T-helper 1 cell treated with Interleukin-12 subunit alpha and Interleukin-12 subunit beta and Interleukin-4 antibody, amounts not matched to agents 30 μg/mL and 1 μg/mL, for 36 hours (primary cell): ENCODE results near the gene MFGE8.
A peak's percentile ranks its signal among the peaks of the same experiment; 100 is the strongest.
"Not testable (repeated sequence)": the region's sequence is repeated elsewhere in the genome, so short reads cannot be mapped to it uniquely, and the experiment has no call there.

Source experiments
- H3K27ac Mint-ChIP-seq: one replicate; pipeline ENCODE4 v1.8.0; 2021; ENCODE audit warnings: mild to moderate bottlenecking, mixed read lengths
- H3K27me3 Mint-ChIP-seq: one replicate; pipeline ENCODE4 v1.8.0; 2021; ENCODE audit warnings: low read depth, mixed read lengths
- H3K36me3 Mint-ChIP-seq: one replicate; pipeline ENCODE4 v1.8.0; 2021; ENCODE audit warnings: low read depth, mixed read lengths
- H3K4me1 Mint-ChIP-seq: one replicate; pipeline ENCODE4 v1.8.0; 2021; ENCODE audit warnings: low read depth, mixed read lengths
- H3K4me3 Mint-ChIP-seq: one replicate; pipeline ENCODE4 v1.8.0; 2021; ENCODE audit warnings: mild to moderate bottlenecking, moderate library complexity, mixed read lengths
- H3K9me3 Mint-ChIP-seq: one replicate; pipeline ENCODE4 v1.8.0; 2021; ENCODE audit warnings: mixed read lengths

Gene MFGE8

GRCh38 chr15:88930579-88930978 is 17.4 kb upstream of the MFGE8 start:
- peaks cover 9% of the 10 kb centered on the region for H3K9me3 Mint-ChIP-seq
- H3K4me3 Mint-ChIP-seq: no peak overlapping the region
- no peak overlapping the region for H3K27ac Mint-ChIP-seq
- no peaks in the 10 kb centered on the region for H3K36me3 Mint-ChIP-seq
- no peaks in the 10 kb centered on the region for H3K4me1 Mint-ChIP-seq
- H3K27me3 Mint-ChIP-seq: peaks cover 16% of the 10 kb centered on the region

DNA sequence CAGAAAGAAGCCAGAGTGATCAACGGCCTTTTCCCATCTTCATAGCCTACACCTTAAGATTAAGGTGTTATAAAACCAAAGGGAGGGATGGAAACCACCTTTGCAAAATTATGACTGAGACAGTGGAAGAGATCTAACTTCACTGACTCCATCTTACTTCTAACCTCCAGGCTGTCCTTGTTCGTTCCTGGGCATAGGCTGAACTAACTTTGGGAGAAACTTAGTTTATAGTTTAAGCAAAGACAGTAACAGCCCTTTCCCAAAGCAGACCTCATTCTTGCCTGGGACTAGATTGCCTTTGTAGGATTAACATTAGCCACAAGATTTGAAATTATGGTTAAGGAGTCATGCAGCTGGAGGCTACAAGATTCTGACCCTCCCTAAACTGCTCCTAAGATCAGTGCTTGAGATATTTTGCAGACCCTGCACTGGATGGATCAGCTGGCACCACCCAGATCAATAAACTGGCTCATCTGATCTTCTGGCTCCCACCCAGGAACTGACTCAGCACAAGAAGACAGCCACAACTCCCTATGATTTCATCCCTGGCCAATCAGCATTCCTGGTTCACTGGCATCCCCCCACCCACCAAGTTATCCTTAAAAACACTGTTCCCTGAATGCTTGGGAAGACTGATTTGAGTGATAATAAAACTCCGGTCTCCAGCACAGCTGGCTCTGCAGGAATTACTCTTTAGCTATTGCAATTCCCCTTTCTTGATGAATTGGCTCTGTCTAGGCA is 16.3 kb upstream of the MFGE8 start:
- peaks cover 10% of the 10 kb centered on the region for H3K27me3 Mint-ChIP-seq
- not testable (repeated sequence) for H3K4me1 Mint-ChIP-seq, H3K9me3 Mint-ChIP-seq, H3K27ac Mint-ChIP-seq, H3K36me3 Mint-ChIP-seq, H3K4me3 Mint-ChIP-seq

- H3K36me3 Mint-ChIP-seq, H3K4me1 Mint-ChIP-seq, H3K27ac Mint-ChIP-seq, H3K4me3 Mint-ChIP-seq, H3K9me3 Mint-ChIP-seq: not testable (repeated sequence)
- H3K27me3 Mint-ChIP-seq: peaks cover 10% of the 10 kb centered on the region
Observed at GRCh38 chr15:88928192-88928591, 15.0 kb upstream of the MFGE8 start.

GRCh38 chr15:88925648-88926047 is 12.5 kb upstream of the MFGE8 start:
- H3K36me3 Mint-ChIP-seq, H3K27me3 Mint-ChIP-seq, H3K4me3 Mint-ChIP-seq, H3K4me1 Mint-ChIP-seq, H3K27ac Mint-ChIP-seq, H3K9me3 Mint-ChIP-seq: not testable (repeated sequence)

GRCh38 chr15:88920892-88921435 is 7.8 kb upstream of the MFGE8 start:
- H3K36me3 Mint-ChIP-seq, H3K4me3 Mint-ChIP-seq, H3K9me3 Mint-ChIP-seq, H3K27me3 Mint-ChIP-seq: not testable (repeated sequence)
- H3K4me1 Mint-ChIP-seq: peaks cover 15% of the 10 kb centered on the region
- peak overlapping the region; percentile 23 for H3K27ac Mint-ChIP-seq

DNA sequence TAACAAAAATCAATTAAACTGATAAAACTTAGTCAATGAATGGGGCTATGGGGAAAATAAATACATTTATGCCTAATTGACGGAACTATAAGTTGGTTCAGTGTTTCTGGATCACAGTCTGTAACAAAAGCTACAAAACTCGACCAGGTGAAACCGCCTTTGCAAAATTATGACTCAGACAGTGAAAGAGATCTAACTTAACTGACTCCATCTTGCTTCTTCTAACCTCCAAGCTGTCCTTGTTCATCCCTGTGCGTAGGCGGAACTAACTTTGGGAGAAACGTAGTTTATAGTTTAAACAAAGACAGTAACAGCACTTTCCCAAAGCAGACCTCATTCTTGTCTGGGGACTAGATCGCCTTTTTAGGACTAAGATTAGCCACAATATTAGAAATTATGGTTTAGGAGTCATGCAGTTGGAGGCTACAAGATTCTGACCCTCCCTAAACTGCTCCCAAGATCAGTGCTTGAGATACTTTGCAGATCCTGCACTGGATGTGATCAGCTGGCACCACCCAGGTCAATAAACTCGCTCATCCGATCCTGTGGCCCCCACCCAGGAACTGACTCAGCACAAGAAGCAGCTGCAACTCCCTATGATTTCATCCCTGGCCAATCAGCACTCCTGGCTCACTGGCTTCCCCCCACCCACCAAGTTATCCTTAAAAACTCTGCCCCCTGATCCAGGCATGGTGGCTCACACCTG is 7.2 kb upstream of the MFGE8 start:
- H3K9me3 Mint-ChIP-seq: no peaks in the 10 kb centered on the region
- H3K27me3 Mint-ChIP-seq: no peaks in the 10 kb centered on the region
- H3K27ac Mint-ChIP-seq: peak overlapping the region; percentile 23
- H3K4me3 Mint-ChIP-seq: peak overlapping the region; percentile 38
- H3K36me3 Mint-ChIP-seq: no peaks in the 10 kb centered on the region
- peaks cover 15% of the 10 kb centered on the region for H3K4me1 Mint-ChIP-seq

- Mint-ChIP-seq H3K4me1 (peaks cover 15% of the 10 kb centered on the region), H3K9me3 (no peaks in the 10 kb centered on the region)
Observed at GRCh38 chr15:88918738-88919137, 5.6 kb upstream of the MFGE8 start.

GRCh38 chr15:88917760-88918159 is 4.6 kb upstream of the MFGE8 start:
- Mint-ChIP-seq H3K9me3 (no peaks in the 10 kb centered on the region), H3K27ac (no peak overlapping the region), H3K27me3 (no peaks in the 10 kb centered on the region), H3K4me3 (no peak overlapping the region), H3K4me1 (peaks cover 20% of the 10 kb centered on the region), H3K36me3 (no peaks in the 10 kb centered on the region)

More at GRCh38 chr15:88918738-88919137, 5.6 kb upstream of the MFGE8 start:
- peak overlapping the region; percentile 14 for H3K4me3 Mint-ChIP-seq
- no peaks in the 10 kb centered on the region for H3K36me3 Mint-ChIP-seq
- no peaks in the 10 kb centered on the region for H3K27me3 Mint-ChIP-seq
- H3K27ac Mint-ChIP-seq: peak overlapping the region; percentile 63

DNA sequence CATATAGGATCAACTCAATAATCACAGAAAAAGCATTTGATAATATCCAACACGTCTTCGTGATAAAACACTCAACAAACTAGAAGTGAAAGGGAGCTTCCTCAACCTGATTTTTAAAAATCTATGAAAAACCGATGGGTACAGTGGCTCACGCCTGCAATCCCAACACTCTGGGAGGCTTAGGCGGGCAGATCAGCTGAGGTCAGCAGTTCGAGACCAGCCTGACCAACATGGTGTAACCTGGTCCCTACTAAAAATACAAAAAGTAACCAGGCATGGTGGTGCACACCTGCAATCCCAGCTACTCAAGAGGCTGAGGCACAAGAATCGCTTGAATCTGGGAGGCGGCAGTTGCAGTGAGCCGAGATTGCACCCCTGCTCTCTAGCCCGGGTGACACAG is 2.2 kb upstream of the MFGE8 start:
- H3K36me3 Mint-ChIP-seq: no peaks in the 10 kb centered on the region
- peaks cover 5% of the 10 kb centered on the region for H3K27me3 Mint-ChIP-seq
- peaks cover 19% of the 10 kb centered on the region for H3K4me1 Mint-ChIP-seq
- no peaks in the 10 kb centered on the region for H3K9me3 Mint-ChIP-seq
- H3K4me3 Mint-ChIP-seq: no peak overlapping the region
- H3K27ac Mint-ChIP-seq: no peak overlapping the region

- peaks cover 2% of the 10 kb centered on the region for H3K36me3 Mint-ChIP-seq
- no peaks in the 10 kb centered on the region for H3K9me3 Mint-ChIP-seq
- H3K27me3 Mint-ChIP-seq: peaks cover 5% of the 10 kb centered on the region
- peaks cover 12% of the 10 kb centered on the region for H3K4me1 Mint-ChIP-seq
- no peak overlapping the region for H3K27ac Mint-ChIP-seq
- H3K4me3 Mint-ChIP-seq: peak overlapping the region; percentile 85
Observed at GRCh38 chr15:88913850-88914169, 631 bp upstream of the MFGE8 start.

DNA sequence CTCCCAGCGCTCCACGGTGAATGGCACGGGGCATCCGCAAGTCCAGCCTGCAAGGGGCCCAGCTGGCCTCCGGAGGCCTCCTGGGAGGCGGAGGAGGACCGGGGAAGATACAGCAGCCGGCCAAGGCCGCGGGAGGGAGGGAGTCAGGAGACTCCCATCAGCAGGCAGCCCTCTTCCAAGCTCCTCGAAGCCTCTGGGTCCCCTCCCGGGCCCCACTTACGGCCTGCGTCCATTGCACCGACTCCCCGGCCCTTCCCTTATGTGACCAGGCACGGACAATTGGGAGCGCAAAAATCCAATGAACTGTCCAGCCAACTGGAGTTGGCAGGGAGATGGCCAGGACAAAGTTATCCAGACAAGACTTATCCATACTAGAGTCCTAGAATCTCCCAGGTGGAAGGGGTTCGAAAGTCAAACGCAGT is 668 bp downstream of the MFGE8 start:
- H3K9me3 Mint-ChIP-seq: no peaks in the 10 kb centered on the region
- peaks cover 10% of the 10 kb centered on the region for H3K4me1 Mint-ChIP-seq
- peak overlapping the region; percentile 85 for H3K4me3 Mint-ChIP-seq
- H3K27me3 Mint-ChIP-seq: peaks cover 5% of the 10 kb centered on the region
- no peak overlapping the region for H3K27ac Mint-ChIP-seq
- peaks cover 2% of the 10 kb centered on the region for H3K36me3 Mint-ChIP-seq

GRCh38 chr15:88911766-88912118 is 1.4 kb downstream of the MFGE8 start:
- H3K9me3 Mint-ChIP-seq: no peaks in the 10 kb centered on the region
- H3K36me3 Mint-ChIP-seq: peaks cover 2% of the 10 kb centered on the region
- H3K27me3 Mint-ChIP-seq: peaks cover 5% of the 10 kb centered on the region
- no peak overlapping the region for H3K4me3 Mint-ChIP-seq
- H3K4me1 Mint-ChIP-seq: peaks cover 10% of the 10 kb centered on the region
- H3K27ac Mint-ChIP-seq: no peak overlapping the region

DNA sequence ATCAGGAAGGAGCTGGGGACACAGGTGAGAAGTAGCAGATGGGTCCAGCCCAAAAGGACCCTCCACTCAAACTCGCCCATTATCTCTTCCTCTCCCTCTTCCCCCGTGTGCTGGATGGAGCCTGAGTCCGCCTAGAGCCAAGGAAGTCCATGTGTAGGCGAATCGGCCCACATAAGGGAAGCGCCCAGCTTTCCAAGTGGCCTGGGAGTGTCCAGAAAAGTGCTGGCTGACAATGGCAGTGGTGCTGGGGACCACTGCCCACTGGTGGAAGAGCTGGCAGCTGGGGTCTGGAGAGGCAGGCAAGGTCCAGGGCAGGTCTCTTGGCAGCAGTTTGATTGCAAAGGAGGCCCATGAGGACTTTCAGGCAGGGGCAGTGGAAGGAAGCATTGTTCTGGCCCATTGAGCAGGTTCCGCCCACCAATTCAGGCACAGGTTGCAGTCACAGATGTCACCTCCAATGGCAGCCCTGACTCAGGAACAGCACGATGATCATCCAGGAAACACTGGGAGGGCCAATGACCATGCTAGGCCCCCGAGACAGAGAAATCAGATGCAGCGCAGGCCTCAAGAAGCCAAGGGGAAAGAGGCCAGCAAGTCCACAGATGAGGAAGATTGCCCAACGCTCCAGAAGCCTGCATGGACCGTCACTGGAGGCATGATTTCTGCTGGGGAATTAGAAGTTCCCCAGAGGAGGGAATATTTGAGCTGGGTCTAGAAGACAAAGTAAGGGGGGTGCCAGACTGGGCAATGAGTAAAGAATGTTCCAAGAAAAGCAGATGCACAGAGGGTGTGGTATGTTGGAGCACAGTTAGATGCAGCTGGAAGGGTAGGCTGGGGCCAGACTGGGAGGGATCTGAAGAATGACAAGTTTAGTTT is 3.0 kb downstream of the MFGE8 start:
- Mint-ChIP-seq H3K4me1 (peaks cover 11% of the 10 kb centered on the region), H3K27ac (no peak overlapping the region), H3K27me3 (peaks cover 5% of the 10 kb centered on the region), H3K4me3 (no peak overlapping the region), H3K9me3 (no peaks in the 10 kb centered on the region), H3K36me3 (peaks cover 2% of the 10 kb centered on the region)

GRCh38 chr15:88908697-88909621 is 4.2 kb downstream of the MFGE8 start:
- H3K4me3 Mint-ChIP-seq: no peak overlapping the region
- H3K27me3 Mint-ChIP-seq: peaks cover 5% of the 10 kb centered on the region
- H3K27ac Mint-ChIP-seq: no peak overlapping the region
- peaks cover 18% of the 10 kb centered on the region for H3K4me1 Mint-ChIP-seq
- no peaks in the 10 kb centered on the region for H3K9me3 Mint-ChIP-seq
- peaks cover 2% of the 10 kb centered on the region for H3K36me3 Mint-ChIP-seq
